Inflammatory macrophage treated with lipopolysaccharide for 4 hours (primary cell): Measurements from ENCODE around the gene PIGX.
A peak's percentile ranks its signal among the peaks of the same experiment; 100 is the strongest.

Experiments used
- DNase-seq: peaks from one replicate; pipeline ENCODE4 v3.0.0-alpha.2; 2020

PIGX gene

GRCh38 chr3:196757876-196758739 lies 45.9 kb downstream of the PIGX start:
- DNase-seq: peak; percentile 63

GRCh38 chr3:196763179-196763578 lies 51.0 kb downstream of the PIGX start:
- DNase-seq: peak; percentile 21

- no peak for DNase-seq
Measured at GRCh38 chr3:196765454-196765853, 53.3 kb downstream of the PIGX start.

- DNase-seq: no peak
Measured at GRCh38 chr3:196771067-196771466, 58.9 kb downstream of the PIGX start.

GRCh38 chr3:196772102-196772501 lies 59.9 kb downstream of the PIGX start:
- no peak for DNase-seq

GRCh38 chr3:196772897-196773296 lies 60.7 kb downstream of the PIGX start:
- DNase-seq: no peak

GRCh38 chr3:196774191-196774820 lies 62.1 kb downstream of the PIGX start:
- DNase-seq: peak; percentile 32

- peak; percentile 86 for DNase-seq
Measured at GRCh38 chr3:196774848-196775422, 62.8 kb downstream of the PIGX start.

GRCh38 chr3:196775938-196776337 lies 63.8 kb downstream of the PIGX start:
- peak; percentile 39 for DNase-seq

- no peak for DNase-seq
Measured at GRCh38 chr3:196777836-196778235, 65.7 kb downstream of the PIGX start.

GRCh38 chr3:196778755-196779154 lies 66.6 kb downstream of the PIGX start:
- DNase-seq: no peak

GRCh38 chr3:196782511-196782910 lies 70.3 kb downstream of the PIGX start:
- DNase-seq: no peak
